ENCODE data around the gene ARSI.

DNA sequence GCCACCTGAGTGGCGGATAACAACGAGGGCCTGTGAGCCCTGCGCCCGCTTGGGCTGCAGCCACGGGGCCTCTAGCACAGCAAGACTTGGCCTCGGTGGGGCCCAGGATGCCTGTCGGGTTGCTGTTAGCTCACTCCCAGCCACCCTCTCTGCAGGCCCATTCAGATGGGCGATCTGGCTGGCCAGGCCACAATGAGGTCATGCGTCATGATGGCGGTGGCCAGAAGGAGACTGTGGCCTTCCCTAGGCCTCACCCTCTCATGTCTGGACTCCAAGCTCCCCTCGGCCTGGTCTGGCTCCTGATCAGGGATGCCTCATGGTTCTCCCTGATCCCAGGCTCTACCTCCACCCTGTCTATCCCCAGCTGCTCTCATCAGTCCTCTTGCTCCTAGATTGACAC, 35.8 kb upstream of the ARSI start:
- TF ChIP-seq, protein P1, sequence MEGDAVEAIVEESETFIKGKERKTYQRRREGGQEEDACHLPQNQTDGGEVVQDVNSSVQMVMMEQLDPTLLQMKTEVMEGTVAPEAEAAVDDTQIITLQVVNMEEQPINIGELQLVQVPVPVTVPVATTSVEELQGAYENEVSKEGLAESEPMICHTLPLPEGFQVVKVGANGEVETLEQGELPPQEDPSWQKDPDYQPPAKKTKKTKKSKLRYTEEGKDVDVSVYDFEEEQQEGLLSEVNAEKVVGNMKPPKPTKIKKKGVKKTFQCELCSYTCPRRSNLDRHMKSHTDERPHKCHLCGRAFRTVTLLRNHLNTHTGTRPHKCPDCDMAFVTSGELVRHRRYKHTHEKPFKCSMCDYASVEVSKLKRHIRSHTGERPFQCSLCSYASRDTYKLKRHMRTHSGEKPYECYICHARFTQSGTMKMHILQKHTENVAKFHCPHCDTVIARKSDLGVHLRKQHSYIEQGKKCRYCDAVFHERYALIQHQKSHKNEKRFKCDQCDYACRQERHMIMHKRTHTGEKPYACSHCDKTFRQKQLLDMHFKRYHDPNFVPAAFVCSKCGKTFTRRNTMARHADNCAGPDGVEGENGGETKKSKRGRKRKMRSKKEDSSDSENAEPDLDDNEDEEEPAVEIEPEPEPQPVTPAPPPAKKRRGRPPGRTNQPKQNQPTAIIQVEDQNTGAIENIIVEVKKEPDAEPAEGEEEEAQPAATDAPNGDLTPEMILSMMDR (IDR thresholded peaks at IDR 0.05): no peak
- TF ChIP-seq POLR2A (IDR thresholded peaks at IDR 0.05): no peak
